Lung (tissue), 12 donors: Measurements from ENCODE around the gene HOXD9. TPM values are rescaled to one million over a fixed set of nuclear protein-coding genes. Genes with fewer than 3 reads are reported as not detected.

ENCODE experiments used
- ATAC-seq: fragments of 200-7000 bp; cut with Tn5 transposase; one replicate; pipeline ENCODE4 v1.9.1; 2020; ENCODE audit warnings: moderate number of reproducible peaks; ENCODE audit not compliant: insufficient read depth, low FRiP score
- DNase-seq, 3 donors: peaks; one replicate each; pipeline ENCODE4 v3.0.0-alpha.2; 2013 to 2017
- H3K27ac ChIP-seq, 2 donors: one replicate each; pipeline ENCODE4 v1.5.1; 2013; ENCODE audit warnings: mild to moderate bottlenecking in 2 of 2, moderate library complexity in 2 of 2, control low read depth in 1 of 2, inconsistent platforms in 1 of 2, low read depth in 1 of 2, low read length in 1 of 2
- H3K27me3 ChIP-seq, 3 donors: one replicate each; pipeline ENCODE4 v1.5.1; 2013; ENCODE audit warnings: low read length in 2 of 3; ENCODE audit not compliant: control insufficient read depth in 3 of 3, insufficient read depth in 3 of 3
- H3K36me3 ChIP-seq, 4 donors: one replicate each; pipeline ENCODE4 v1.5.1; 2013; ENCODE audit warnings: low read length in 4 of 4, mild to moderate bottlenecking in 1 of 4, moderate library complexity in 1 of 4; ENCODE audit not compliant: control insufficient read depth in 4 of 4, insufficient read depth in 4 of 4
- H3K4me1 ChIP-seq, 5 donors: one replicate each; pipeline ENCODE4 v1.5.1; 2013; ENCODE audit warnings: low read length in 5 of 5, mild to moderate bottlenecking in 2 of 5, moderate library complexity in 1 of 5; ENCODE audit not compliant: control insufficient read depth in 5 of 5, insufficient read depth in 5 of 5
- H3K4me3 ChIP-seq: one replicate; pipeline ENCODE4 v1.5.1; 2013; ENCODE audit warnings: mild to moderate bottlenecking, control low read depth, moderate library complexity
- H3K9ac ChIP-seq, 2 donors: one replicate each; pipeline ENCODE4 v1.5.1; 2013; ENCODE audit warnings: low read length in 2 of 2, control low read depth in 1 of 2; ENCODE audit not compliant: insufficient read depth in 1 of 2
- H3K9me3 ChIP-seq, 4 donors: one replicate each; pipeline ENCODE4 v1.5.1; 2013; ENCODE audit warnings: low read length in 3 of 4, mild to moderate bottlenecking in 1 of 4, moderate library complexity in 1 of 4; ENCODE audit not compliant: control insufficient read depth in 4 of 4, insufficient read depth in 3 of 4
- CTCF ChIP-seq: IDR thresholded peaks from 2 replicates; pipeline ENCODE4 v1.5.1; 2012; ENCODE audit warnings: mild to moderate bottlenecking; ENCODE audit errors: control extremely low read depth, extremely low read depth
- WGBS, 2 donors: extraction: QIAGEN DNeasy Blood & Tissue Kit; methylation state at CpG; one replicate each; pipeline ENCODE4 v1.1.7; 2013; 5-methylcytosine and 5-hydroxymethylcytosine counted together
- polyA plus RNA-seq, 2 donors: library from polyadenylated mRNA; stranded (reverse); fragments of 200-250 nt; gene quantifications; one replicate each; pipeline ENCODE4 v1.2.1, GENCODE V29; 2013
- total RNA-seq, 2 donors: library from RNA; depleted of rRNA in 1 of 2; stranded (reverse); fragments of >200 nt in 1 of 2; gene quantifications; one replicate each; pipeline ENCODE4 v1.2.1, GENCODE V29; 2014 to 2021
- donor health status: control.
- donor health status: control.
- donor health status: Bipolar disorder and iron deficiency.
- donor health status: healthy.
- donor health status: DM: yes; HTN: yes; CAD: no.

The HOXD9 gene
- total and polyA plus RNA-seq, 4 donors: 0.29 to 0.80 (median 0.51) TPM

GRCh38 chr2:176110415-176111308 lies 11.9 kb upstream of the HOXD9 start:
- DNase-seq (no peak), ATAC-seq (no peak)
- H3K4me1 ChIP-seq: peaks cover 0 to 18% (median 0%) of the 10 kb centered on the region in 5 donors
- no peak overlapping the region for H3K9ac ChIP-seq
- no peaks in the 10 kb centered on the region for H3K36me3 ChIP-seq
- H3K27me3 ChIP-seq: peaks cover 38 to 92% (median 88%) of the 10 kb centered on the region in 3 donors
- no peak overlapping the region for H3K27ac ChIP-seq
- TF ChIP-seq CTCF: no peak
- peaks cover 0 to 21% (median 0%) of the 10 kb centered on the region in 4 donors for H3K9me3 ChIP-seq
- 21% methylated on average over 7 of the region's 7 CpGs for WGBS, 2 donors
- H3K4me3 ChIP-seq: no peak overlapping the region

DNA sequence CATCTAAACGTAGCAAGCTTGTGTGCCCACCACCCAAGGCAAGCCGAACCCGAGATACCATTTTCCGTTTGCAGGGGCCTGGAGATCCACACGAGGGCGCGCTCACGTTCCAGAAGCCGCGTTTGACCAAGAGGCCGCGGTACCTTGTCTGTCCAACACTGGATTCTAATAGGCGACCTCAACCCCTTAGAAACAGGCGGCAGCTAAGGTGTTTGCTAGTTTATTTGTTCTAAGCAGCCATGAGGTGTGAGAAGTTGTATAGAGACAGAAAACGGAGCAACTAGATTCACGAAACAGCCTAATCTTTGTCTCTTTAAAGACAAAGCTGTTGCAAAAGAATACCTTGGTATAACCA lies 11.2 kb upstream of the HOXD9 start:
- Histone ChIP-seq H3K27me3 (peaks cover 37 to 92% (median 88%) of the 10 kb centered on the region in 3 donors), H3K4me3 (no peak overlapping the region), H3K9ac (no peak overlapping the region), H3K4me1 (peaks cover 0 to 18% (median 0%) of the 10 kb centered on the region in 5 donors), H3K9me3 (peaks cover 0 to 21% (median 0%) of the 10 kb centered on the region in 4 donors), H3K36me3 (no peaks in the 10 kb centered on the region), H3K27ac (no peak overlapping the region)
- 3 to 4% methylated on average over 16 of the region's 16 CpGs for WGBS, 2 donors
- no peak for TF ChIP-seq CTCF
- DNase-seq (peak; percentile 76 to 80 (median 77)), ATAC-seq (no peak)

DNA sequence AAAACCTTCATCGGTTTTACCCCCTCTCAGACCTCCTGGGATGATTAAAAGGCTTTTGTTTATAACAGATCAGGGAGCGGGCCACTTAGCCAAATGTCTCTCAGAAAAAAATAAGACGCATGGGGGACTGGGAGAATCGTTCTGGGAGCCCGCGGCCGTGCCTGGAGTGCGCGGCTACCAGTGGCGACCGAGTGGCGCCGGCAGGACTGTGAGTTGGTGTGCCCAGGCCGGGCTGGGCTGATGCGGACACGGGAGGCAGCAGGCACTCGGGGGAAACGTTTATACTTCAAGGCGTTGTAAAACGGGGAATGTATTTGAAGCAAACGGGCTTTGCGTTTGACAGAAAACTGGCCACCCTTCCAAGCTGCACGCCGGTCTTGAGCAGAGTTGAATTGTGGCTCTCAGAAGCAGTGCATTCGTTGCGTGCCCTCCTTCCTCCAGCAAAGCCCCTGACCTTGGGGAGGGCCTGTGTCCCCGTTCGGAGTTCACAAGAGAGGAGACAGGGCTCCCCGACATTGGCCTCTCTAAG lies 10.6 kb upstream of the HOXD9 start:
- DNase-seq: no peak
- Histone ChIP-seq H3K27me3 (peaks cover 34 to 94% (median 90%) of the 10 kb centered on the region in 3 donors), H3K27ac (no peak overlapping the region), H3K9ac (no peak overlapping the region), H3K4me3 (no peak overlapping the region), H3K4me1 (peaks cover 0 to 12% (median 0%) of the 10 kb centered on the region in 5 donors), H3K36me3 (no peaks in the 10 kb centered on the region), H3K9me3 (peaks cover 0 to 19% (median 0%) of the 10 kb centered on the region in 4 donors)
- TF ChIP-seq CTCF: no peak
- ATAC-seq: no peak
- 4 to 8% methylated on average over 29 of the region's 29 CpGs for WGBS, 2 donors
